Esophagus muscularis mucosa (tissue), 3 donors: Measurements from ENCODE around the gene RCN1.

Source experiments
- CTCF ChIP-seq, 3 experiments: fragments of 200-600 bp in 2 of 3; fragments of 450-650 bp in 1 of 3; sonication (generic) in 2 of 3; IDR thresholded peaks; one replicate each; pipeline ENCODE4 v1.5.1; 2017 to 2019; ENCODE audit warnings: antibody characterized with exemption in 3 of 3, mild to moderate bottlenecking in 2 of 3, moderate library complexity in 1 of 3
- POLR2A ChIP-seq: fragments of 450-650 bp; IDR thresholded peaks from one replicate; pipeline ENCODE4 v1.6.1; 2017; ENCODE audit warnings: antibody characterized with exemption, moderate library complexity, mild to moderate bottlenecking, low read depth

DNA sequence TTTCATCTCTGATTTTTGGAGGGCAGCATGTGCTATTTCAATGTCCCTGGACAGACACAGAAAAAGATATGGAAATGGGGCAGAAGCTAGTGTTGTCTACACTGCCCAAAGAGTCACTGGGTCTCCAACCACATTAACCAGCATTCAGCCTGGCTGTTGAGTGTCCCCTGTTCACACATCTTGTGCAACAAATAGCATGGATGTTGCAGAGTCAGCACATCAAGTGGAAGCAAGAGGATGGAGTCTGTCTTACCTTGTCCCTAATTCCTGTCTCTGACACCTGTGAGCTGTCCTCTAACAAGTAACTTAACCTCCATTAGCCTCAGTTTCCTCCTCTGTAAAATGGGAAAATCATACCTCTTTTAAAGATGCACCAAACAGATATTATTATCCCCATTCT lies 60.2 kb downstream of the RCN1 start:
- no peak for TF ChIP-seq CTCF (IDR thresholded peaks at IDR 0.05)
- no peak for TF ChIP-seq POLR2A
